AG09309 (cell line): Measurements from ENCODE around the gene P3H3.

Experiments
- DNase-seq: peaks from one replicate; pipeline ENCODE4 v3.0.0-alpha.2; 2010; ENCODE audit warnings: low read depth
- H3K4me3 ChIP-seq: 2 replicates; pipeline ENCODE4 v1.5.1; 2011; ENCODE audit warnings: mild to moderate bottlenecking, low read depth, low read length, moderate library complexity; ENCODE audit not compliant: control insufficient read depth
- TF ChIP-seq, protein P1 (sequence below): IDR thresholded peaks from 2 replicates; pipeline ENCODE4 v1.5.1; 2011; ENCODE audit warnings: mild to moderate bottlenecking, low read depth, low read length, inconsistent platforms; ENCODE audit not compliant: insufficient read depth, control insufficient read depth; ENCODE audit errors: missing control alignments

Gene P3H3

DNA sequence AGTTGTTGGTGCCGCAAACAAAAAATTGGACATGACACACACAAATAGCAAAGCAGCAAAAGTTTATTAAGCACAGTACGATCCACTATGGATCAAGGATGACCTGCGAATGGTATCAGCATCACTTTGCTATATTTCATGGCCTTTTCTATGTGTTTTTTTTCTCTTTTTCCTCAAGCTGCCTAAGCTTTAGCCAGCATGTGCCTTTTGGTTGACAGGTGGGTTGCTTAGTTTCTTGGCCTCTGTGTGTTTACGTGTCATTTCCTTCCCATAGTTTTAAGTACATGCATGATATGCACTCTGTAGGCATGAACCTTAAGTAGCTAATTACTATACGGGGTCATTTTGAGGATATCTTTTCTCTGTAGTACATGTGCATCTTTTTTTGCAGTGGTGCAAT, 29.1 kb upstream of the P3H3 start:
- no peak for DNase-seq
- TF ChIP-seq, protein P1, sequence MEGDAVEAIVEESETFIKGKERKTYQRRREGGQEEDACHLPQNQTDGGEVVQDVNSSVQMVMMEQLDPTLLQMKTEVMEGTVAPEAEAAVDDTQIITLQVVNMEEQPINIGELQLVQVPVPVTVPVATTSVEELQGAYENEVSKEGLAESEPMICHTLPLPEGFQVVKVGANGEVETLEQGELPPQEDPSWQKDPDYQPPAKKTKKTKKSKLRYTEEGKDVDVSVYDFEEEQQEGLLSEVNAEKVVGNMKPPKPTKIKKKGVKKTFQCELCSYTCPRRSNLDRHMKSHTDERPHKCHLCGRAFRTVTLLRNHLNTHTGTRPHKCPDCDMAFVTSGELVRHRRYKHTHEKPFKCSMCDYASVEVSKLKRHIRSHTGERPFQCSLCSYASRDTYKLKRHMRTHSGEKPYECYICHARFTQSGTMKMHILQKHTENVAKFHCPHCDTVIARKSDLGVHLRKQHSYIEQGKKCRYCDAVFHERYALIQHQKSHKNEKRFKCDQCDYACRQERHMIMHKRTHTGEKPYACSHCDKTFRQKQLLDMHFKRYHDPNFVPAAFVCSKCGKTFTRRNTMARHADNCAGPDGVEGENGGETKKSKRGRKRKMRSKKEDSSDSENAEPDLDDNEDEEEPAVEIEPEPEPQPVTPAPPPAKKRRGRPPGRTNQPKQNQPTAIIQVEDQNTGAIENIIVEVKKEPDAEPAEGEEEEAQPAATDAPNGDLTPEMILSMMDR = no peak
- no peak overlapping the region for H3K4me3 ChIP-seq

DNA sequence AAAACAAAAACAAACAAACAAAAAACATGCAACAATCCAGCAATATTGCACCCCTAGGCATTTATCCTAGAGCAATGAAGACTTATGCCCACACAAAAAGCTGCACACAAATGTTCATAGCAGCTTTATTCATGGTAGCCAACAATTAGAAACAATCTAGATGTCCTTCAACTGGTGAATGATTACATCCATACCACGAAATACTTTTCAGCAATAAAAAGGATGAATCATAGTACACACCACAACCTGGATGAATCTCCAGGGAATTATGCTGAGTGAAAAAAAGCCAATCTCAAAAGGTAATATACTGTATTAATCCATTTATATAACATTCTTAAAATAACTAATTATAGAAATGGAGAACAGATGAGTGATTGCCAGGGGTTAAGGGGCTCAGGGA, 21.0 kb upstream of the P3H3 start:
- no peak for DNase-seq
- TF ChIP-seq, protein P1 = no peak

DNA sequence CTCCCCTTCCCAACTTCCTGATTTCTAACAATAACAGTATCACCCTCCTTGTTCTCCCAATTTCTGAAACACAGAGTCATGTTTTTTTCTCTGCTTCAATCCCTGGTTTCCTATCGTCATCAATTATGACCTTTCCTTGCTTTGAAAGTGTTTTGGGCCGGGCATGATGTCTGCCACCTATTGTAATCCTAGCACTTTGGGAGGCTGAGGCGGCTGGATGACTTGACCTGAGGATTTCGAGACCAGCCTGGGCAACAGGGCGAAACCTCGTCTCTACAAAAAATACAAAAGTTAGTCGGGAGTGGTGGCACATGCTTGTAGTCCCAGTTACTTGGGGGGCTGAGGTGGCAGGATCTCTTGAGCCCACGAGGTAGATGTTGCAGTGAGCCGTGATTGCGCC, 19.2 kb upstream of the P3H3 start:
- no peak overlapping the region for H3K4me3 ChIP-seq
- TF ChIP-seq, protein P1 = no peak
- no peak for DNase-seq

More for the DNA sequence above, 21.0 kb upstream of the P3H3 start:
- H3K4me3 ChIP-seq = no peak overlapping the region

DNA sequence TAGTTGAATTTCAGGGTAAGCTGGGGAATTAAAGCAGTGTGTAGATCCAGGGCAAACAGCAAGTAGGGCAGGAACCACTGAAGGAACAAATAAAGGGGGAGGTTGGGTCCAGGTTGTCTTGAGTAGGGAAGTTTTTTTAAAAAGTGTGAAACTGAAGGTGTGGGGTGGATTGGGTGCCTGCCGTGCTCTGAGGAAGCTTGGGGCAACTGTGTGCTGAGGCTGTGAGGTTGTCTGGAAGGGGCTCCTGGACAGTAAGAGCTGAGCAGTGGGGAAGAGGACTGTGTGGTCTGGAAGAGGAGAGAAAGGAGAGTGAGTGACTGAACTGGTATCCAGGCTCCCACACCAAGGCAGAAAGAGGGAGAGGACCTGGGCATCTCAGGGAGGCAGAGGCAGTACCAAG, 17.4 kb upstream of the P3H3 start:
- H3K4me3 ChIP-seq = no peak overlapping the region
- DNase-seq = no peak
- TF ChIP-seq, protein P1 = no peak

DNA sequence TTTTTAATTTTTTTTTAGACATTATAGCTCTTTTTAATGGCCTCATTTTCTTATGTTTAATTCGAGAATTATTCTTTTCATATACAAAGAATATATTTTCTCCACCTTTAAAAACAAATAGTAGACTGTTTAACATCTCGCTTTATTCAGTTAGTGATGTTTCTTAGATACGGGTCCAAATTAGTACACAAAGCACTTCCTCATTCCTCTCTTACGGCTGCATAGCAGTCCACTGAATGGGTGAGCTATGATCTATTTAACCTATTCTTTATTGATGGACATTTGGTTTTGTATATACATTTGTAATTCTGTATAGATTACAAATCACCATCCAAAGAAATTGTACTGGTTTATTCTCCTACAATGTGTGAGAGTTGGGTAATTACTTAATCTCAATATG, 14.8 kb upstream of the P3H3 start:
- no peak overlapping the region for H3K4me3 ChIP-seq
- TF ChIP-seq, protein P1 = no peak
- no peak for DNase-seq

DNA sequence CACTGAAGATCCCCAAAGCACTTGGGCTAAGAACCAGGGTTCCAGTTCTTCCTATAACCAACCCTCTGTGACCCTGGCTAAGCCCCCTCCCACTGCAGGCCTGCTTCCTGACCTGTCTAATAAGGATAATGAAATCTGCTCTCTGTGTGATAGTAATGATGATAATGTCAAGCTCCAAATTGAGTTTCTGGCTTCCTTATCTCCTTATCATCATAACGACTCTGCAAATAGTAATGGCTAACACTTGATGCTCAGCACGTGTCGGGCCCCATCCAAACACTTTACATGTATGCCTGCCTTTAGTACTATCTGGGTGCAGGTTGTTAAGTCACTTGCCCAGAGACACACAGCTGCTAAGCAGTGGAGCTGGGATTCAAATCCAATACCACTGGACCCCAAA, 11.6 kb upstream of the P3H3 start:
- TF ChIP-seq, protein P1 = no peak

DNA sequence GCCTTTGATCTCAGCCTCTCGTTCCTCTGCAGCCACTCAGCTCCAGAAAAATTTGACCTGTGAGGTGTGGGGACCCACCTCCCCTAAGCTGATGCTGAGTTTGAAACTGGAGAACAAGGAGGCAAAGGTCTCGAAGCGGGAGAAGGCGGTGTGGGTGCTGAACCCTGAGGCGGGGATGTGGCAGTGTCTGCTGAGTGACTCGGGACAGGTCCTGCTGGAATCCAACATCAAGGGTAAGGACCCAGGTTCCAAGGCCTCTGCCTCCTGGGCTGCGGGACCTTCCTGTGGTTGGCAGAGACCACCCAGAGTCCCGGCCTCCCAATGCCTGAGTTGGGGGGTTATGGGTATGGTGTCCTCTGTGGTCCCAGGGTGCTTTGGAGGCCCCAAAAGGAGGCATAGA, 11.1 kb upstream of the P3H3 start:
- H3K4me3 ChIP-seq = no peak overlapping the region
- TF ChIP-seq, protein P1 = no peak
- DNase-seq = no peak

More for the DNA sequence above, 11.6 kb upstream of the P3H3 start:
- no peak overlapping the region for H3K4me3 ChIP-seq
- no peak for DNase-seq
